CD14-positive monocyte (primary cell): Measurements from ENCODE around the gene HP1BP3. TPM values are rescaled to one million over a fixed set of nuclear protein-coding genes. Genes with fewer than 3 reads are reported as not detected.

Source experiments
- DNase-seq, 3 donors: peaks; one replicate each; pipeline ENCODE4 v3.0.0-alpha.2; 2011 to 2022
- H2AFZ ChIP-seq: 2 replicates; pipeline ENCODE4 v1.6.0; 2012; ENCODE audit warnings: mild to moderate bottlenecking, low read depth, low read length, inconsistent platforms; ENCODE audit not compliant: insufficient read depth, poor library complexity, severe bottlenecking
- H3K27ac ChIP-seq, 2 donors: 1 replicate in 1 of 2; 2 replicates in 1 of 2; pipeline ENCODE4 v1.5.1; 2012 to 2013; ENCODE audit warnings: low read length in 2 of 2, control low read depth in 1 of 2, inconsistent platforms in 1 of 2, low read depth in 1 of 2, mild to moderate bottlenecking in 1 of 2
- H3K27me3 ChIP-seq, 2 donors: one replicate each; pipeline versions ENCODE4 v1.6.0 to v1.6.1; 2011 to 2013; ENCODE audit warnings: low read length in 2 of 2; ENCODE audit not compliant: control insufficient read depth in 2 of 2, insufficient read depth in 2 of 2
- H3K36me3 ChIP-seq, 2 donors: replicated peaks in 1 of 2; 1 replicate in 1 of 2; 2 replicates in 1 of 2; pipeline versions ENCODE4 v1.5.1 to v1.6.1; 2012 to 2013; ENCODE audit warnings: low read length in 2 of 2, control low read depth in 1 of 2, inconsistent platforms in 1 of 2, mild to moderate bottlenecking in 1 of 2; ENCODE audit not compliant: insufficient read depth in 2 of 2, control insufficient read depth in 1 of 2
- H3K4me1 ChIP-seq, 2 donors: 1 replicate in 1 of 2; 2 replicates in 1 of 2; pipeline versions ENCODE4 v1.5.1 to v1.6.1; 2012 to 2013; ENCODE audit warnings: low read length in 2 of 2, control low read depth in 1 of 2, inconsistent platforms in 1 of 2, mild to moderate bottlenecking in 1 of 2, moderate library complexity in 1 of 2; ENCODE audit not compliant: insufficient read depth in 2 of 2, control insufficient read depth in 1 of 2
- H3K4me2 ChIP-seq: replicated peaks from 2 replicates; pipeline ENCODE3; 2012; ENCODE audit warnings: low read length, moderate library complexity, mild to moderate bottlenecking; ENCODE audit not compliant: poor library complexity, severe bottlenecking; ENCODE audit errors: extremely low read depth
- H3K4me3 ChIP-seq, 3 experiments: fragments of 200-600 bp in 1 of 3; sonication (generic) in 1 of 3; replicated peaks in 1 of 3; 1 replicate in 2 of 3; 2 replicates in 1 of 3; pipeline ENCODE4 v1.5.1; 2011 to 2013; ENCODE audit warnings: low read length in 3 of 3, mild to moderate bottlenecking in 3 of 3, control low read depth in 2 of 3, low read depth in 2 of 3, inconsistent platforms in 1 of 3, moderate library complexity in 1 of 3
- H3K79me2 ChIP-seq: 2 replicates; pipeline ENCODE4 v1.6.0; 2012; ENCODE audit warnings: mild to moderate bottlenecking, control low read depth, inconsistent platforms, low read length, moderate library complexity; ENCODE audit not compliant: insufficient read depth
- H3K9ac ChIP-seq: 2 replicates; pipeline ENCODE4 v1.6.0; 2017; ENCODE audit warnings: low read length, mild to moderate bottlenecking; ENCODE audit not compliant: insufficient read depth, poor library complexity, severe bottlenecking
- H3K9me3 ChIP-seq, 2 donors: replicated peaks in 1 of 2; 1 replicate in 1 of 2; 2 replicates in 1 of 2; pipeline versions ENCODE4 v1.5.1 to v1.6.1; 2012 to 2013; ENCODE audit warnings: low read length in 2 of 2, control low read depth in 1 of 2; ENCODE audit not compliant: control insufficient read depth in 1 of 2, insufficient read depth in 1 of 2
- H4K20me1 ChIP-seq: 2 replicates; pipeline ENCODE4 v1.6.0; 2012; ENCODE audit warnings: mild to moderate bottlenecking, low read length, control low read depth, moderate library complexity; ENCODE audit not compliant: insufficient read depth
- H3K27ac Mint-ChIP-seq, 7 donors: one replicate each; pipeline ENCODE4 v1.8.0; 2020; ENCODE audit warnings: mild to moderate bottlenecking in 7 of 7, mixed read lengths in 7 of 7, moderate library complexity in 6 of 7, inconsistent platforms in 2 of 7
- H3K27me3 Mint-ChIP-seq, 3 donors: one replicate each; pipeline ENCODE4 v1.8.0; 2021 to 2022; ENCODE audit warnings: low read depth in 3 of 3, mild to moderate bottlenecking in 3 of 3, mixed read lengths in 3 of 3, moderate library complexity in 3 of 3, inconsistent platforms in 1 of 3
- H3K36me3 Mint-ChIP-seq, 2 donors: one replicate each; pipeline ENCODE4 v1.8.0; 2020; ENCODE audit warnings: mixed read lengths in 2 of 2, inconsistent platforms in 1 of 2, mild to moderate bottlenecking in 1 of 2
- H3K4me1 Mint-ChIP-seq: one replicate; pipeline ENCODE4 v1.8.0; 2020; ENCODE audit warnings: mild to moderate bottlenecking, mixed read lengths
- H3K4me3 Mint-ChIP-seq, 2 donors: one replicate each; pipeline ENCODE4 v1.8.0; 2020; ENCODE audit warnings: mild to moderate bottlenecking in 2 of 2, mixed read lengths in 2 of 2, moderate library complexity in 1 of 2
- H3K9me3 Mint-ChIP-seq, 7 donors: one replicate each; pipeline ENCODE4 v1.8.0; 2020 to 2022; ENCODE audit warnings: mixed read lengths in 7 of 7, mild to moderate bottlenecking in 6 of 7, moderate library complexity in 6 of 7, inconsistent platforms in 2 of 7
- WGBS: methylation state at CpG from one replicate; pipeline ENCODE4 v1.1.5; 2013; ENCODE audit warnings: missing lambda C conversion rate; ENCODE audit not compliant: insufficient coverage; 5-methylcytosine and 5-hydroxymethylcytosine counted together
- intact Hi-C, 2 donors: fragments of 100-400 bp; cut with micrococcal nuclease; formaldehyde crosslinking; loops; one replicate each; pipeline versions ENCODE4 v1.15.0 to v1.15.1; 2023
- polyA plus RNA-seq, 3 donors: library from polyadenylated mRNA; depleted of rRNA in 1 of 3; unstranded in 2 of 3; stranded (reverse) in 1 of 3; fragments of 300-500 nt in 2 of 3; fragments of >200 nt in 1 of 3; fragmentation: Illumina TruSeq in 2 of 3; gene quantifications; 1 replicate in 2 of 3; 2 replicates in 1 of 3; pipeline ENCODE4 v1.2.3, GENCODE V29; 2012 to 2021
- TF ChIP-seq, protein P1 (sequence below): fragments of 200-600 bp; IDR thresholded peaks from one replicate; pipeline ENCODE4 v1.8.0; 2022; ENCODE audit warnings: antibody characterized with exemption, mild to moderate bottlenecking

HP1BP3 gene
- polyA plus RNA-seq, 3 donors: 121 to 137 (median 135) TPM

DNA sequence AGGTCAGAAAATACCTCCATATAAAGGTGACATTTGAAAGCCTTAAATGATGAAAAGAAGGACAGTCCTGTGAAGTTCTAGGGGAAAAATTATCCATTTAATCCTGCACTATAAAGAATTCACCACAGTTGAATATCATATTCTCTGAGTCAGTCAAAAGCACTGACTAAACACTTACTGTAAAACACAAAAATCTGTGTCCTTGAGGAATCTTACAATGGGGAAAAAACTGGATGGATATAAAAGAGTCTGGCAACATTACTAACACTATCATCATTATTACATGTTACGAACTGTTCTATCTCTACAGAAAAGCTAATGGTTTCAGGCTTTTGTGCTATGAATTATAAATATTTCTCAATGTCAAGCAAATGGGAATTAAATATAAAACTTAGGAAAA is 42.4 kb upstream of the HP1BP3 start:
- no peak overlapping the region for H3K4me2 ChIP-seq
- H3K27me3 Mint-ChIP-seq: no peaks in the 10 kb centered on the region
- no peaks in the 10 kb centered on the region for H3K27me3 ChIP-seq
- no peak overlapping the region for H3K4me3 ChIP-seq
- no peak for DNase-seq
- H3K4me1 ChIP-seq: no peaks in the 10 kb centered on the region
- intact Hi-C loops: no loop called here
- H3K9me3 ChIP-seq: no peaks in the 10 kb centered on the region
- TF ChIP-seq, protein P1, sequence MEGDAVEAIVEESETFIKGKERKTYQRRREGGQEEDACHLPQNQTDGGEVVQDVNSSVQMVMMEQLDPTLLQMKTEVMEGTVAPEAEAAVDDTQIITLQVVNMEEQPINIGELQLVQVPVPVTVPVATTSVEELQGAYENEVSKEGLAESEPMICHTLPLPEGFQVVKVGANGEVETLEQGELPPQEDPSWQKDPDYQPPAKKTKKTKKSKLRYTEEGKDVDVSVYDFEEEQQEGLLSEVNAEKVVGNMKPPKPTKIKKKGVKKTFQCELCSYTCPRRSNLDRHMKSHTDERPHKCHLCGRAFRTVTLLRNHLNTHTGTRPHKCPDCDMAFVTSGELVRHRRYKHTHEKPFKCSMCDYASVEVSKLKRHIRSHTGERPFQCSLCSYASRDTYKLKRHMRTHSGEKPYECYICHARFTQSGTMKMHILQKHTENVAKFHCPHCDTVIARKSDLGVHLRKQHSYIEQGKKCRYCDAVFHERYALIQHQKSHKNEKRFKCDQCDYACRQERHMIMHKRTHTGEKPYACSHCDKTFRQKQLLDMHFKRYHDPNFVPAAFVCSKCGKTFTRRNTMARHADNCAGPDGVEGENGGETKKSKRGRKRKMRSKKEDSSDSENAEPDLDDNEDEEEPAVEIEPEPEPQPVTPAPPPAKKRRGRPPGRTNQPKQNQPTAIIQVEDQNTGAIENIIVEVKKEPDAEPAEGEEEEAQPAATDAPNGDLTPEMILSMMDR: no peak
- no peak overlapping the region for H3K9ac ChIP-seq
- H3K36me3 ChIP-seq: peaks cover 17 to 60% of the 10 kb centered on the region in 2 donors
- no peaks in the 10 kb centered on the region for H3K4me1 Mint-ChIP-seq
- H2AFZ ChIP-seq: no peak overlapping the region
- WGBS: no CpG with 5 or more reads among the region's 1 CpG
- H4K20me1 ChIP-seq: no peaks in the 10 kb centered on the region
- no peak overlapping the region for H3K27ac Mint-ChIP-seq
- H3K79me2 ChIP-seq: no peaks in the 10 kb centered on the region
- no peak overlapping the region for H3K4me3 Mint-ChIP-seq
- H3K9me3 Mint-ChIP-seq: peaks cover 0 to 4% (median 0%) of the 10 kb centered on the region in 7 donors
- peaks cover 50 to 53% of the 10 kb centered on the region in 2 donors for H3K36me3 Mint-ChIP-seq
- no peak overlapping the region for H3K27ac ChIP-seq

DNA sequence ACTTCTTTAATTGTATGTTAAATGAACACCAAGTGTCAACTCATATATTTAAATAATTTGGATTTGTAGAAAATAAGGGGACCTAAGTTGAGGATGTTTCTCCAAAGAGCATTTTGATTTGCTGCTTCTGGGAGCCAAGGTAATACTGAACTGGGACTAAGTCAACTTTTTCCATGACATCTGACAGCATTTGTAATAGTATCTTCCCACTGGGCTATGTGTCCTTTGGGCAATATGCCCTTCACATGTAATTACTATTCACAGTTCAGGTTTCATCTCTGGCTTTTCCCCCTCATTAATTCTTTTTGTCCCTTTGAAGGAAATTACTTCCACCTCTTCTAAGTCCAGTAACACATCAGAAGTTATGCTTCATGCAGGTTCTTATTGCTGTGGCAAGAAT is 36.7 kb upstream of the HP1BP3 start:
- intact Hi-C loops: no loop called here

More for the DNA sequence above, 36.7 kb upstream of the HP1BP3 start:
- H3K9ac ChIP-seq: no peak overlapping the region
- H4K20me1 ChIP-seq: no peaks in the 10 kb centered on the region
- no peak overlapping the region for H3K27ac ChIP-seq
- no peaks in the 10 kb centered on the region for H3K27me3 ChIP-seq
- H3K4me2 ChIP-seq: no peak overlapping the region
- no peak overlapping the region for H3K4me3 ChIP-seq
- H3K9me3 Mint-ChIP-seq: peaks cover 1 to 13% (median 6%) of the 10 kb centered on the region in 7 donors
- peaks cover 24 to 67% of the 10 kb centered on the region in 2 donors for H3K36me3 ChIP-seq
- no peak overlapping the region for H3K4me3 Mint-ChIP-seq
- H3K27me3 Mint-ChIP-seq: no peaks in the 10 kb centered on the region
- no peaks in the 10 kb centered on the region for H3K4me1 Mint-ChIP-seq
- peaks cover 65 to 75% of the 10 kb centered on the region in 2 donors for H3K36me3 Mint-ChIP-seq
- H3K9me3 ChIP-seq: peaks cover 0 to 5% of the 10 kb centered on the region in 2 donors
- TF ChIP-seq, protein P1: no peak
- no peak for DNase-seq
- no peaks in the 10 kb centered on the region for H3K4me1 ChIP-seq
- H3K27ac Mint-ChIP-seq: no peak overlapping the region
- no peaks in the 10 kb centered on the region for H3K79me2 ChIP-seq
- H2AFZ ChIP-seq: no peak overlapping the region
